A673 (cell line): Measurements from ENCODE around the gene LGALS3BP.

ENCODE experiments used
- EZH2 ChIP-seq: fragments of 200-600 bp; sonication (generic); IDR thresholded peaks from 2 replicates; pipeline ENCODE4 v1.6.1; 2017; ENCODE audit warnings: borderline replicate concordance, low read depth, mild to moderate bottlenecking, mixed read lengths, antibody characterized with exemption, low read length; ENCODE audit not compliant: poor library complexity, severe bottlenecking
- TF ChIP-seq, protein P1 (sequence below): fragments of 300-800, 200-600 bp; sonication (generic); conservative IDR thresholded peaks from 2 replicates; pipeline ENCODE4 v1.5.1; 2017; ENCODE audit warnings: low read depth, mild to moderate bottlenecking, antibody characterized with exemption, low read length, moderate library complexity, mixed read lengths

DNA sequence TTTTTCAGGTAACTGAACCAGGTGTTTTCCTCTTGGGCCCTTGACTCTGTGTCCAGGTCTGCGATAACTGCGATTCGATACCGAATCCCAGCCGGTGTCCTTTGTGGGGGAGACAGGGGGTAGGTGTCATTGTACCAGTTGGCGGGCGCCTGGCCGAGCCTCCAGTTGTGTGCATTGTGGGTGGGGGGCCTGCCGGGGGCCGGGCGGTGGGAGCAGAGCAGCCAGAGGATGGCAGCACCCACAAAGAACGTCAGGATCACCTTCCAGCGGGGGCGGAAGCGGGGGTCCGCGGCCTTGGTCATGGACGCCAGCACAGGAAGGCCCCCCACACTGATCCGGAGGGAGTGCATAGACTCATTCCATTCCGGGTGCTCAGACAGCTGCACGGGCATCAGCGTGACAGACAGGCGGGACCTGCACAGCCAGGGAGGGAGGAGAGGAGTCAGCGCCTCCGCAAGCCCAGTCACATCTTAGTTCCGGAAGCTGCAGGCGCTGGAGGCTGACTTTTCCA, 17.6 kb upstream of the LGALS3BP start:
- TF ChIP-seq, protein P1, sequence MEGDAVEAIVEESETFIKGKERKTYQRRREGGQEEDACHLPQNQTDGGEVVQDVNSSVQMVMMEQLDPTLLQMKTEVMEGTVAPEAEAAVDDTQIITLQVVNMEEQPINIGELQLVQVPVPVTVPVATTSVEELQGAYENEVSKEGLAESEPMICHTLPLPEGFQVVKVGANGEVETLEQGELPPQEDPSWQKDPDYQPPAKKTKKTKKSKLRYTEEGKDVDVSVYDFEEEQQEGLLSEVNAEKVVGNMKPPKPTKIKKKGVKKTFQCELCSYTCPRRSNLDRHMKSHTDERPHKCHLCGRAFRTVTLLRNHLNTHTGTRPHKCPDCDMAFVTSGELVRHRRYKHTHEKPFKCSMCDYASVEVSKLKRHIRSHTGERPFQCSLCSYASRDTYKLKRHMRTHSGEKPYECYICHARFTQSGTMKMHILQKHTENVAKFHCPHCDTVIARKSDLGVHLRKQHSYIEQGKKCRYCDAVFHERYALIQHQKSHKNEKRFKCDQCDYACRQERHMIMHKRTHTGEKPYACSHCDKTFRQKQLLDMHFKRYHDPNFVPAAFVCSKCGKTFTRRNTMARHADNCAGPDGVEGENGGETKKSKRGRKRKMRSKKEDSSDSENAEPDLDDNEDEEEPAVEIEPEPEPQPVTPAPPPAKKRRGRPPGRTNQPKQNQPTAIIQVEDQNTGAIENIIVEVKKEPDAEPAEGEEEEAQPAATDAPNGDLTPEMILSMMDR, result no peak
- TF ChIP-seq EZH2, result no peak
